ENCODE data around the gene PFN3.

Gene PFN3

DNA sequence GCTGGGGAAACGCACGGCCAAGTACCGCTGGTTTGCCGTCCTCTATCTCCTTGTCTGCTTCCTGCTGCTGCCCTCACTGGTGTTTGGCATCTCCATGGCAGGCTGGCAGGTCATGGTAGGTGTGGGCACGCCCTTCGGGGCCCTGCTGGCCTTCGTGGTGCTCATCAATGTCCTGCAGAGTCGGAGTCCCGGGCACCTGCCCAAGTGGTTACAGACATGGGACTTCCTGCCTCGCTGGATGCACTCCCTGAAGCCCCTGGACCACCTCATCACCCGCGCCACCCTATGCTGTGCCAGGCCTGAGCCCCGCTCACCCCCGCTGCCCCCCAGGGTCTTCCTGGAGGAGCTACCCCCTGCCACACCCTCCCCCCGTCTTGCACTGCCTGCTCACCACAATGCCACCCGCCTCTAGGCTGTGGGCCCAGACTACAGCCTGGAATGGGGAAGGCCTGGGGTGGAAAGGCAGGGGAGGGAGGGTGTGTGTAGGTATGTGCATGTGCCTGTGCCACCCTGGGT, 2.5 kb downstream of the PFN3 start:
- Histone ChIP-seq H4K8ac (ENCODE audit: low read depth, low read length) (no peak overlapping the region), H3K27me3 (ENCODE audit: insufficient read depth, low read length) (peaks cover 1% of the 10 kb centered on the region), H3K18ac (ENCODE audit: low read length) (no peak overlapping the region), H3K4ac (ENCODE audit: low read depth, low read length) (no peak overlapping the region), H3K27ac (ENCODE audit: low read depth, low read length) (no peak overlapping the region), H3K4me3 (ENCODE audit: low read depth, low read length) (peak overlapping the region; percentile 1), H2AFZ (ENCODE audit: insufficient read depth, low read length, poor library complexity) (no peak overlapping the region), H3K9ac (ENCODE audit: low read length) (no peak overlapping the region), H3K79me1 (ENCODE audit: low read length) (peaks cover 2% of the 10 kb centered on the region), H4K12ac (ENCODE audit: low read depth, low read length) (no peak overlapping the region), H3K14ac (ENCODE audit: low read length) (no peak overlapping the region), H3K36me3 (ENCODE audit: control insufficient read depth in 1 of 2, insufficient read depth in 2 of 2, low read length in 2 of 2) (no peaks in the 10 kb centered on the region), H2BK120ac (ENCODE audit: insufficient read depth, low read length, poor library complexity) (no peak overlapping the region), H3K9me3 (ENCODE audit: insufficient read depth, low read depth, low read length) (peaks cover 2% of the 10 kb centered on the region), H3K4me2 (ENCODE audit: low read length) (no peak overlapping the region), H2AK5ac (ENCODE audit: low read length) (no peak overlapping the region), H4K91ac (ENCODE audit: low read depth, low read length) (no peak overlapping the region), H2BK12ac (ENCODE audit: low read length) (no peak overlapping the region), H3K23ac (ENCODE audit: low read length) (no peak overlapping the region), H3K79me2 (ENCODE audit: control insufficient read depth, insufficient read depth, low read length, poor library complexity) (no peaks in the 10 kb centered on the region), H3K4me1 (ENCODE audit: control insufficient read depth in 1 of 2, insufficient read depth in 2 of 2, low read length in 2 of 2) (peaks cover 6 to 9% of the 10 kb centered on the region in 2 experiments), H2BK5ac (ENCODE audit: low read depth, low read length, poor library complexity) (no peak overlapping the region)
- DNase-seq: no peak
- no CpG with 5 or more reads among the region's 16 CpGs for WGBS (ENCODE audit: extremely low coverage, insufficient coverage, insufficient read length)

- Histone ChIP-seq H2AK5ac (ENCODE audit: low read length) (no peak overlapping the region), H4K91ac (ENCODE audit: low read depth, low read length) (no peak overlapping the region), H2BK120ac (ENCODE audit: insufficient read depth, low read length, poor library complexity) (no peak overlapping the region), H3K4ac (ENCODE audit: low read depth, low read length) (no peak overlapping the region), H3K9me3 (ENCODE audit: insufficient read depth, low read depth, low read length) (peaks cover 2% of the 10 kb centered on the region), H3K9ac (ENCODE audit: low read length) (no peak overlapping the region), H3K4me2 (ENCODE audit: low read length) (no peak overlapping the region), H3K36me3 (ENCODE audit: control insufficient read depth in 1 of 2, insufficient read depth in 2 of 2, low read length in 2 of 2) (no peaks in the 10 kb centered on the region), H3K4me1 (ENCODE audit: control insufficient read depth in 1 of 2, insufficient read depth in 2 of 2, low read length in 2 of 2) (no peaks in the 10 kb centered on the region), H4K8ac (ENCODE audit: low read depth, low read length) (no peak overlapping the region), H3K4me3 (ENCODE audit: low read depth, low read length) (peak overlapping the region; percentile 20), H4K12ac (ENCODE audit: low read depth, low read length) (no peak overlapping the region), H3K18ac (ENCODE audit: low read length) (no peak overlapping the region), H3K14ac (ENCODE audit: low read length) (no peak overlapping the region), H3K27me3 (ENCODE audit: insufficient read depth, low read length) (no peaks in the 10 kb centered on the region), H2BK12ac (ENCODE audit: low read length) (no peak overlapping the region), H3K79me1 (ENCODE audit: low read length) (no peaks in the 10 kb centered on the region), H3K79me2 (ENCODE audit: control insufficient read depth, insufficient read depth, low read length, poor library complexity) (no peaks in the 10 kb centered on the region), H3K27ac (ENCODE audit: low read depth, low read length) (no peak overlapping the region), H2AFZ (ENCODE audit: insufficient read depth, low read length, poor library complexity) (no peak overlapping the region), H2BK5ac (ENCODE audit: low read depth, low read length, poor library complexity) (no peak overlapping the region), H3K23ac (ENCODE audit: low read length) (no peak overlapping the region)
- WGBS (ENCODE audit: extremely low coverage, insufficient coverage, insufficient read length): no CpG with 5 or more reads among the region's 10 CpGs
- DNase-seq: no peak
Observed at GRCh38 chr5:177396807-177397206, 3.7 kb downstream of the PFN3 start.

GRCh38 chr5:177396078-177396477, 4.4 kb downstream of the PFN3 start:
- H3K4me2 ChIP-seq (ENCODE audit: low read length): no peak overlapping the region
- H2BK12ac ChIP-seq (ENCODE audit: low read length): no peak overlapping the region
- H4K12ac ChIP-seq (ENCODE audit: low read depth, low read length): no peak overlapping the region
- no peak overlapping the region for H2AK5ac ChIP-seq (ENCODE audit: low read length)
- no peak overlapping the region for H3K27ac ChIP-seq (ENCODE audit: low read depth, low read length)
- H3K14ac ChIP-seq (ENCODE audit: low read length): no peak overlapping the region
- no peak overlapping the region for H4K8ac ChIP-seq (ENCODE audit: low read depth, low read length)
- H3K36me3 ChIP-seq (ENCODE audit: control insufficient read depth in 1 of 2, insufficient read depth in 2 of 2, low read length in 2 of 2): no peaks in the 10 kb centered on the region
- H3K4me3 ChIP-seq (ENCODE audit: low read depth, low read length): no peak overlapping the region
- no peaks in the 10 kb centered on the region for H3K79me2 ChIP-seq (ENCODE audit: control insufficient read depth, insufficient read depth, low read length, poor library complexity)
- H3K9me3 ChIP-seq (ENCODE audit: insufficient read depth, low read depth, low read length): peaks cover 2% of the 10 kb centered on the region
- no peak for DNase-seq
- no peak overlapping the region for H3K4ac ChIP-seq (ENCODE audit: low read depth, low read length)
- H3K4me1 ChIP-seq (ENCODE audit: control insufficient read depth in 1 of 2, insufficient read depth in 2 of 2, low read length in 2 of 2): no peaks in the 10 kb centered on the region
- H2BK120ac ChIP-seq (ENCODE audit: insufficient read depth, low read length, poor library complexity): no peak overlapping the region
- H3K27me3 ChIP-seq (ENCODE audit: insufficient read depth, low read length): no peaks in the 10 kb centered on the region
- no peak overlapping the region for H3K23ac ChIP-seq (ENCODE audit: low read length)
- H2BK5ac ChIP-seq (ENCODE audit: low read depth, low read length, poor library complexity): no peak overlapping the region
- no peaks in the 10 kb centered on the region for H3K79me1 ChIP-seq (ENCODE audit: low read length)
- no peak overlapping the region for H3K9ac ChIP-seq (ENCODE audit: low read length)
- H3K18ac ChIP-seq (ENCODE audit: low read length): no peak overlapping the region
- WGBS (ENCODE audit: extremely low coverage, insufficient coverage, insufficient read length): no CpG with 5 or more reads among the region's 8 CpGs
- no peak overlapping the region for H4K91ac ChIP-seq (ENCODE audit: low read depth, low read length)
- no peak overlapping the region for H2AFZ ChIP-seq (ENCODE audit: insufficient read depth, low read length, poor library complexity)

- no peak overlapping the region for H2AK5ac ChIP-seq (ENCODE audit: low read length)
- H3K4me3 ChIP-seq (ENCODE audit: low read depth, low read length): no peak overlapping the region
- no peak overlapping the region for H2BK12ac ChIP-seq (ENCODE audit: low read length)
- no peak overlapping the region for H3K9ac ChIP-seq (ENCODE audit: low read length)
- peaks cover 2% of the 10 kb centered on the region for H3K9me3 ChIP-seq (ENCODE audit: insufficient read depth, low read depth, low read length)
- H2AFZ ChIP-seq (ENCODE audit: insufficient read depth, low read length, poor library complexity): no peak overlapping the region
- H3K27me3 ChIP-seq (ENCODE audit: insufficient read depth, low read length): no peaks in the 10 kb centered on the region
- H3K79me1 ChIP-seq (ENCODE audit: low read length): peaks cover 5% of the 10 kb centered on the region
- no peak overlapping the region for H2BK120ac ChIP-seq (ENCODE audit: insufficient read depth, low read length, poor library complexity)
- no peak for DNase-seq
- H3K27ac ChIP-seq (ENCODE audit: low read depth, low read length): no peak overlapping the region
- H3K36me3 ChIP-seq (ENCODE audit: control insufficient read depth in 1 of 2, insufficient read depth in 2 of 2, low read length in 2 of 2): no peaks in the 10 kb centered on the region
- no peak overlapping the region for H3K23ac ChIP-seq (ENCODE audit: low read length)
- no peak overlapping the region for H3K14ac ChIP-seq (ENCODE audit: low read length)
- no peak overlapping the region for H4K8ac ChIP-seq (ENCODE audit: low read depth, low read length)
- no peak overlapping the region for H4K12ac ChIP-seq (ENCODE audit: low read depth, low read length)
- no peak overlapping the region for H3K4ac ChIP-seq (ENCODE audit: low read depth, low read length)
- H2BK5ac ChIP-seq (ENCODE audit: low read depth, low read length, poor library complexity): no peak overlapping the region
- WGBS (ENCODE audit: extremely low coverage, insufficient coverage, insufficient read length): no CpG with 5 or more reads among the region's 5 CpGs
- H3K18ac ChIP-seq (ENCODE audit: low read length): no peak overlapping the region
- H4K91ac ChIP-seq (ENCODE audit: low read depth, low read length): no peak overlapping the region
- H3K4me1 ChIP-seq (ENCODE audit: control insufficient read depth in 1 of 2, insufficient read depth in 2 of 2, low read length in 2 of 2): peaks cover 9 to 13% of the 10 kb centered on the region in 2 experiments
- no peaks in the 10 kb centered on the region for H3K79me2 ChIP-seq (ENCODE audit: control insufficient read depth, insufficient read depth, low read length, poor library complexity)
- no peak overlapping the region for H3K4me2 ChIP-seq (ENCODE audit: low read length)
Observed at GRCh38 chr5:177393990-177394389, 6.5 kb downstream of the PFN3 start.
